Fibroblast of villous mesenchyme (primary cell): ENCODE data around the gene TRAF3IP1. TPM values are rescaled to one million over a fixed set of nuclear protein-coding genes. Genes with fewer than 3 reads are reported as not detected.

Experiments
- DNase-seq: peaks from one replicate; pipeline ENCODE4 v3.0.0-alpha.2; 2010; ENCODE audit warnings: low read depth
- H3K4me3 ChIP-seq: 2 replicates; pipeline ENCODE4 v1.5.1; 2011; ENCODE audit warnings: low read depth, mild to moderate bottlenecking, low read length
- total RNA-seq: library from RNA; depleted of rRNA; stranded (reverse); fragments of >200 nt; gene quantifications from 2 replicates; pipeline ENCODE4 v1.2.3, GENCODE V29; 2012
- TF ChIP-seq, protein P1 (sequence below): IDR thresholded peaks from 2 replicates; pipeline ENCODE4 v1.5.1; 2012; ENCODE audit warnings: low read depth, mild to moderate bottlenecking, low read length; ENCODE audit not compliant: insufficient read depth

The TRAF3IP1 gene
- total RNA-seq, 1 donor: 7.8 TPM

- TF ChIP-seq, protein P1, sequence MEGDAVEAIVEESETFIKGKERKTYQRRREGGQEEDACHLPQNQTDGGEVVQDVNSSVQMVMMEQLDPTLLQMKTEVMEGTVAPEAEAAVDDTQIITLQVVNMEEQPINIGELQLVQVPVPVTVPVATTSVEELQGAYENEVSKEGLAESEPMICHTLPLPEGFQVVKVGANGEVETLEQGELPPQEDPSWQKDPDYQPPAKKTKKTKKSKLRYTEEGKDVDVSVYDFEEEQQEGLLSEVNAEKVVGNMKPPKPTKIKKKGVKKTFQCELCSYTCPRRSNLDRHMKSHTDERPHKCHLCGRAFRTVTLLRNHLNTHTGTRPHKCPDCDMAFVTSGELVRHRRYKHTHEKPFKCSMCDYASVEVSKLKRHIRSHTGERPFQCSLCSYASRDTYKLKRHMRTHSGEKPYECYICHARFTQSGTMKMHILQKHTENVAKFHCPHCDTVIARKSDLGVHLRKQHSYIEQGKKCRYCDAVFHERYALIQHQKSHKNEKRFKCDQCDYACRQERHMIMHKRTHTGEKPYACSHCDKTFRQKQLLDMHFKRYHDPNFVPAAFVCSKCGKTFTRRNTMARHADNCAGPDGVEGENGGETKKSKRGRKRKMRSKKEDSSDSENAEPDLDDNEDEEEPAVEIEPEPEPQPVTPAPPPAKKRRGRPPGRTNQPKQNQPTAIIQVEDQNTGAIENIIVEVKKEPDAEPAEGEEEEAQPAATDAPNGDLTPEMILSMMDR: no peak
- no peak overlapping the region for H3K4me3 ChIP-seq
- no peak for DNase-seq
Observed at GRCh38 chr2:238294393-238295143, 25.8 kb upstream of the TRAF3IP1 start.

DNA sequence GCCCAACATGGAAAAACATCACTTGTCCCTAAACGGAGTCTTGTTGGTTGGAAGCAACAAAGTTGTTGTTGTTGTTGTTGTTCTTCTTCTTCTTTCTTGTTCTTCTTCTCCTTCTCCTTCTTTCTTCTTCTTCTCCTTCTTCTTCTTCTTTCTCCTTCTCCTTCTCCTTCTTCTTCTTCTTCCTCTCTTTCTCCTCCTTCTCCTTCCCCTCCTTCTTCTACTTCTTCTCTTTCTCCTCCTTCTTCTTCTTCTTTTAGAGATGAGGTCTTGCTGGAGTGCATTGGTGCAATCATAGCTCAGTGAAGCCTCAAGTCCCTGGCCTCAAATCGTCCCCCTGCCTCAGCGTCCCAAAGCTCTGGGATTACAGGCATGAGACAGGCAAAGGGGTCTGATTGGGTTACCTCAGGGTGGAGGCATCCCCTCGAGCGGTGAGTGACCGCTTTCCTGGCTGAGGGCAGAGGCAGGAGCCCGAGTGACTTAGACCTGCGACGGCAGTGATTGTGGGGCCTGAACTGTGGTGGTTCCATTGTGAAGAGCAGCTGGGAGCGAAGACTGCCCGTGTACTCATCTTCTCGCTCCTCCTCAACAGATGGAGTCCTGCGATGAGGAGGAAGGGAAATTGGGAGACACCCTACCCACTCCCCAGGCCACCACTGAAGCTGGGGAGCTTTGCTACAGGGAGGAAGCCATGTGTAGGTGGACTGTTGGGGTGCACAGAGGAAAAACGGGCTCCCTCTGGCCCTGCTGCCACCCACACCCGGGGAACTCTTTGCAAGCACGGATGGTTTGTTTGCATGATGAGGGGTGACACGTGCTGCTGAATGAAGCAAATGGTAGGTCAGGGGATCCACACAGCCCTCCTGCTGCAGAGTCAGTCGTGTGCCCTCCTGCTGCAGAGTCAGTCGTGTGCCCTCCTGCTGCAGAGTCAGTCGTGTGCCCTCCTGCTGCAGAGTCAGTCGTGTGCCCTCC, 24.9 kb upstream of the TRAF3IP1 start:
- no peak for DNase-seq
- TF ChIP-seq, protein P1: no peak
- no peak overlapping the region for H3K4me3 ChIP-seq

- TF ChIP-seq, protein P1: no peak
- no peak for DNase-seq
Observed at GRCh38 chr2:238296638-238297457, 23.5 kb upstream of the TRAF3IP1 start.

GRCh38 chr2:238299803-238300202, 20.5 kb upstream of the TRAF3IP1 start:
- DNase-seq: no peak
- TF ChIP-seq, protein P1: no peak
- H3K4me3 ChIP-seq: no peak overlapping the region

More at GRCh38 chr2:238296638-238297457, 23.5 kb upstream of the TRAF3IP1 start:
- no peak overlapping the region for H3K4me3 ChIP-seq

DNA sequence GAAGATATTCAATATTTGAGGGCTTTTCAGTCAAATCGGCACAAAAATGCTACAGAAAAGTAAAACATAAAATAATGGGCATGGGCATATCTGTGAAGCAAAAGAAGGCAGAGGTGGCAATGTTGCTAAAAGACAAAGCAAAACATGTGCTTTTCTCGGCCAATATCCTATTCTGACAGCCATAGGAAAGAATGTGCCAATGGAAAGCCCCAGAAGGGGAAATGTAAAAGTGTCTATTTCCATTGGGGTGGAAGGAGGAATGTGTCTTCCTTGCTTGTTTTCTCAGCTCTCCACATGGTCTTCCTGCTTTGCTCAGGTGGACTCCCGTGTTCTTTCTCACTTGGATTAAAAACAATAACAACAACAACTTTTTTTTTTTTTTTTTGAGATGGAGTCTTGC, 18.2 kb upstream of the TRAF3IP1 start:
- no peak for DNase-seq
- TF ChIP-seq, protein P1: no peak
- no peak overlapping the region for H3K4me3 ChIP-seq

DNA sequence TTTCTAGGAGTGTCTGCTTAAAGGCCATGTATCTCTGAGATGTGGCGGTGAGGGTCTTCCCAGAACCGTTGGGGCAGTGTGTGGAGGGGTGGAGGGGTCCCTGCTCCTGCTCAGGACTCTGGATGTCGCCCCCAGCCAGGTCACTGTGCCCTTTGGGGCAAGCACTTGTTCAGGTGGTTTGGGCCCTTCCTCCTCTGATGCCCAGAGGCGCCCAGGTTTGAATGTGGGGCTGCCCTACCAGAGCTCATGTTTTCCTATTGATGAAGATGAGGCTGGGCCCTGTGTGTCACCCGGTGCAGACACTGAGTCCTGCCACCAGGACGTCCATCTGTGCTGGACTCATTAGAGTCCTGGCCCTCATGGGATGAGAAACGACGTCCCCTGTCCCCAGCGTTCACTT, 17.6 kb upstream of the TRAF3IP1 start:
- TF ChIP-seq, protein P1: no peak
- no peak for DNase-seq
- no peak overlapping the region for H3K4me3 ChIP-seq
